GM12892 (cell line): ENCODE data around the gene IL18R1.

Source experiments
- POLR2A ChIP-seq: IDR thresholded peaks from 2 replicates; pipeline ENCODE4 v1.6.1; 2011; ENCODE audit warnings: low read depth, low read length, control low read depth
- TAF1 ChIP-seq: IDR thresholded peaks from 2 replicates; pipeline ENCODE4 v1.6.1; 2011; ENCODE audit warnings: low read depth, mild to moderate bottlenecking, control low read depth, low read length, borderline replicate concordance

- TF ChIP-seq TAF1 (no peak), POLR2A (no peak)
Observed at GRCh38 chr2:102438578-102438977, 83.0 kb downstream of the IL18R1 start.
